Thyroid gland (tissue), 4 donors: Measurements from ENCODE around the gene FAM120A. TPM values are rescaled to one million over a fixed set of nuclear protein-coding genes. Genes with fewer than 3 reads are reported as not detected.

Experiments
- DNase-seq, 2 donors: peaks; one replicate each; pipeline ENCODE4 v3.0.0-alpha.2; 2019
- H3K27ac ChIP-seq, 3 donors: fragments of 200-600 bp; sonication (generic); 1 replicate in 2 of 3; 2 replicates in 1 of 3; pipeline ENCODE4 v1.5.1; 2016 to 2019; ENCODE audit warnings: mild to moderate bottlenecking in 1 of 3, moderate library complexity in 1 of 3
- H3K27me3 ChIP-seq: fragments of 200-600 bp; sonication (generic); one replicate; pipeline ENCODE4 v1.5.1; 2019
- H3K36me3 ChIP-seq, 2 donors: fragments of 200-600 bp; sonication (generic); one replicate each; pipeline ENCODE4 v1.5.1; 2016 to 2019
- H3K4me1 ChIP-seq, 2 donors: fragments of 200-600 bp; sonication (generic); one replicate each; pipeline ENCODE4 v1.5.1; 2017 to 2019
- H3K4me3 ChIP-seq, 3 donors: fragments of 200-600 bp; sonication (generic); replicated peaks in 1 of 3; 1 replicate in 2 of 3; 2 replicates in 1 of 3; pipeline ENCODE4 v1.5.1; 2016; ENCODE audit warnings: mild to moderate bottlenecking in 1 of 3
- H3K9me3 ChIP-seq: fragments of 200-600 bp; sonication (generic); one replicate; pipeline ENCODE4 v1.5.1; 2017
- CTCF ChIP-seq, 6 experiments: fragments of 200-600 bp in 3 of 6; fragments of 450-650 bp in 3 of 6; sonication (generic) in 3 of 6; IDR thresholded peaks; one replicate each; pipeline ENCODE4 v1.5.1; 2016 to 2019; ENCODE audit warnings: antibody characterized with exemption in 6 of 6, mild to moderate bottlenecking in 2 of 6, inconsistent platforms in 1 of 6, moderate library complexity in 1 of 6
- POLR2A ChIP-seq, 2 donors: fragments of 450-650 bp; IDR thresholded peaks; one replicate each; pipeline ENCODE4 v1.6.1; 2017; ENCODE audit warnings: antibody characterized with exemption in 2 of 2, mild to moderate bottlenecking in 2 of 2, moderate library complexity in 1 of 2
- WGBS, 2 donors: methylation state at CpG; one replicate each; pipeline ENCODE4 v1.1.5; 2017; 5-methylcytosine and 5-hydroxymethylcytosine counted together
- intact Hi-C: fragments of 100-400 bp; cut with DNase I; formaldehyde crosslinking; loops from one replicate; pipeline ENCODE4 v1.15.1; 2023
- total RNA-seq, 4 donors: library from RNA; depleted of rRNA; stranded (reverse); fragments of >200 nt; gene quantifications; one replicate each; pipeline ENCODE4 v1.2.3, GENCODE V29; 2016

FAM120A gene
- total RNA-seq, 4 donors from 2014 or later, result 78.1 to 118 (median 111) TPM

- 95 to 97% methylated on average over 6 of the region's 6 CpGs for WGBS, 2 donors
- H3K4me1 ChIP-seq, result peaks cover 21 to 51% of the 10 kb centered on the region in 2 donors
Observed at GRCh38 chr9:93597142-93597706, 145.7 kb downstream of the FAM120A start.

GRCh38 chr9:93597871-93598646 lies 146.6 kb downstream of the FAM120A start:
- Histone ChIP-seq H3K27me3 (no peaks in the 10 kb centered on the region), H3K27ac (no peak overlapping the region), H3K36me3 (no peaks in the 10 kb centered on the region), H3K9me3 (no peaks in the 10 kb centered on the region), H3K4me3 (no peak overlapping the region), H3K4me1 (peaks cover 17 to 49% of the 10 kb centered on the region in 2 donors)
- intact Hi-C loops, result no loop called here
- no peak for TF ChIP-seq CTCF (IDR thresholded peaks at IDR 0.05)
- no peak for TF ChIP-seq POLR2A (IDR thresholded peaks at IDR 0.05)
- WGBS, 2 donors, result 79 to 82% methylated on average over 3 to 14 of the region's 15 CpGs
- no peak for DNase-seq

More at GRCh38 chr9:93597142-93597706, 145.7 kb downstream of the FAM120A start:
- no peaks in the 10 kb centered on the region for H3K9me3 ChIP-seq
- intact Hi-C loops, result no loop called here
- H3K27ac ChIP-seq, result no peak overlapping the region
- no peak overlapping the region for H3K4me3 ChIP-seq
- no peaks in the 10 kb centered on the region for H3K36me3 ChIP-seq
- no peak for DNase-seq
- H3K27me3 ChIP-seq, result no peaks in the 10 kb centered on the region
- TF ChIP-seq CTCF (IDR thresholded peaks at IDR 0.05) (no peak), POLR2A (IDR thresholded peaks at IDR 0.05) (no peak)

- no peak for DNase-seq
Observed at GRCh38 chr9:93598647-93599241, 147.3 kb downstream of the FAM120A start.

GRCh38 chr9:93599571-93600403 lies 148.3 kb downstream of the FAM120A start:
- Histone ChIP-seq H3K4me3 (no peak overlapping the region), H3K27ac (no peak overlapping the region), H3K27me3 (no peaks in the 10 kb centered on the region), H3K9me3 (no peaks in the 10 kb centered on the region), H3K4me1 (peaks cover 6 to 32% of the 10 kb centered on the region in 2 donors), H3K36me3 (no peaks in the 10 kb centered on the region)
- intact Hi-C loops, result no loop called here
- WGBS, 2 donors, result 76 to 79% methylated on average over 16 to 17 of the region's 17 CpGs
- TF ChIP-seq POLR2A (IDR thresholded peaks at IDR 0.05) (no peak), CTCF (IDR thresholded peaks at IDR 0.05) (no peak)
- no peak for DNase-seq

More at GRCh38 chr9:93598647-93599241, 147.3 kb downstream of the FAM120A start:
- no peaks in the 10 kb centered on the region for H3K36me3 ChIP-seq
- TF ChIP-seq POLR2A (IDR thresholded peaks at IDR 0.05) (no peak), CTCF (IDR thresholded peaks at IDR 0.05) (no peak)
- WGBS, 2 donors, result 77 to 79% methylated on average over 11 of the region's 11 CpGs
- no peak overlapping the region for H3K4me3 ChIP-seq
- intact Hi-C loops, result no loop called here
- no peaks in the 10 kb centered on the region for H3K9me3 ChIP-seq
- peaks cover 16 to 42% of the 10 kb centered on the region in 2 donors for H3K4me1 ChIP-seq
- H3K27me3 ChIP-seq, result no peaks in the 10 kb centered on the region
- no peak overlapping the region for H3K27ac ChIP-seq
